PFSK-1 (cell line): ENCODE measurements around the gene ESYT2.

ENCODE experiments used
- FOXP2 ChIP-seq: optimal IDR thresholded peaks from 2 replicates; pipeline ENCODE3; 2011; ENCODE audit warnings: borderline replicate concordance, control low read depth, inconsistent platforms; ENCODE audit not compliant: insufficient read depth; ENCODE audit errors: extremely low read length, extremely low read depth
- POLR2AphosphoS5 ChIP-seq: IDR thresholded peaks from 2 replicates; pipeline ENCODE4 v1.6.1; 2012; ENCODE audit warnings: low read depth, mild to moderate bottlenecking, control low read depth, low read length, moderate library complexity
- REST ChIP-seq, 2 experiments: IDR thresholded peaks; 2 replicates each; pipeline versions ENCODE4 v1.6.1 to v1.8.0; 2011 to 2012; ENCODE audit warnings: low read depth in 2 of 2, low read length in 2 of 2, control low read depth in 1 of 2, inconsistent platforms in 1 of 2, mild to moderate bottlenecking in 1 of 2, moderate library complexity in 1 of 2; ENCODE audit not compliant: insufficient read depth in 1 of 2
- SIN3A ChIP-seq: IDR thresholded peaks from 2 replicates; pipeline ENCODE4 v1.6.1; 2012; ENCODE audit warnings: mild to moderate bottlenecking, low read length, moderate library complexity, borderline replicate concordance; ENCODE audit not compliant: insufficient read depth
- TAF1 ChIP-seq: IDR thresholded peaks from 2 replicates; pipeline ENCODE4 v1.6.1; 2012; ENCODE audit warnings: low read length, control low read depth, borderline replicate concordance; ENCODE audit not compliant: insufficient read depth

The ESYT2 gene

DNA sequence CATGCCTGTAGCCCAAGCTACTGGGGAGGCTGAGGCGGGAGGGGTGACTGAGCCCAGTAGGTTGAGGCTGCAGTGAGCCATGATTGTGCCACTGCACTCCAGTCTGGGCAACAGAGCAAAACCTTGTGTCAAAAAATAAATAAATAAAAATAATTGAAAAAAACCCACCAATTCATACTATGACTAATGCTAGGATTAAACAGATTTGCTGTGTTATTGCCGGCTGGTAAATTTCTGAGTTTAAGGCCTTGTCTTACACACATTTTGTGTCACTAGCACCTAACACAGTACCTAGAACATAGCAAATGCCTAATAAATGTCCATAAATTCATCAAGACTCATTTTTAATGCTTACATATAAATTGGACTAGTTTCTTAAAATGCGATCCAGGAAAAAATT lies 8.7 kb downstream of the ESYT2 start:
- TF ChIP-seq FOXP2 = no peak
- no peak for TF ChIP-seq TAF1
- TF ChIP-seq REST (IDR thresholded peaks at IDR 0.05; ENCODE audit: insufficient read depth in 1 of 2, low read depth in 2 of 2, low read length in 2 of 2) = no peak

DNA sequence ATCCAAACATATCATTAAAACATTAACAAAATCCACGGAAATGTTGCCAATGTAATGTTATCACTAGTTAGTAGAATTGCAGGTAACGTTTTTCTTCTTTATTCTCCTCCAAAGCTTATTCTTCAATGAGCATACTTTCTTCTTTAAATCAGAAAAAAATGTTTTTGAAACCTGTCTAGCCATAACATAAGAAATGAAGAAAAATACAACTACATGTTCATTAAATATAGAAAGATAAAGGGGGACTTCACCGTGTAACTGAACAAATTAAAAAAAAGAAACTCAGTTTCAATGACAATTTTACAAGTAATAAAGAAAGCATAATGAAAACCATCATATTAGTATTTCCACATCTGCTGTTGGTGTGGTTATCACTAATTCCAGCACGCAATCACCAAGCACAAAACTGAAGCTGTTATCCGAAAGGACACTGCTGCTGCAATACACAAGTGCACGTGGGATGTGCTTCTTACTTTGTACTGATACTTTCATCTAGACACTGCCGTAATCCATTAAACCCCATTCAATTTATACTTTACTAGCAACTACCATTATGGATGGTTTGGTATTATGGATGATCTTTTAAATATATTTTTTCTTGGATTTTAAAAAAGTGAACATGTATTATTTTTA lies 9.6 kb downstream of the ESYT2 start:
- no peak for TF ChIP-seq SIN3A

GRCh38 chr7:158818325-158819213 lies 10.7 kb downstream of the ESYT2 start:
- TF ChIP-seq SIN3A (0 out of 2 replicates have a peak, but pooled peaks have one; percentile 87), FOXP2 (peak; percentile 91), POLR2AphosphoS5 (0 out of 2 replicates have a peak, but pooled peaks have one; percentile 28), TAF1 (no peak), REST (IDR thresholded peaks at IDR 0.05; ENCODE audit: insufficient read depth in 1 of 2, low read depth in 2 of 2, low read length in 2 of 2) (0 out of 4 replicates have a peak, but pooled peaks of 1 of the 2 experiments have one; percentile 8)

- TF ChIP-seq TAF1 (no peak), FOXP2 (no peak), SIN3A (no peak), POLR2AphosphoS5 (no peak), REST (IDR thresholded peaks at IDR 0.05; ENCODE audit: insufficient read depth in 1 of 2, low read depth in 2 of 2, low read length in 2 of 2) (no peak)
Measured at GRCh38 chr7:158816995-158817394, 12.3 kb downstream of the ESYT2 start.

GRCh38 chr7:158816271-158816670 lies 13.0 kb downstream of the ESYT2 start:
- TF ChIP-seq POLR2AphosphoS5 (no peak), SIN3A (no peak), FOXP2 (no peak), REST (IDR thresholded peaks at IDR 0.05; ENCODE audit: insufficient read depth in 1 of 2, low read depth in 2 of 2, low read length in 2 of 2) (no peak), TAF1 (no peak)
